ENCODE measurements around the gene FGD1.
"Not testable (repeated sequence)": the region's sequence is repeated elsewhere in the genome, so short reads cannot be mapped to it uniquely, and the experiment has no call there.

Gene FGD1

GRCh38 chrX:54495814-54496516, at the start of gene FGD1:
FGD1 (minus strand) TSS chrX:54496234; CDS start chrX:54495432, 802 bp downstream.
- DNase-seq (ENCODE audit: low read depth): peak; percentile 20

- not testable (repeated sequence) for DNase-seq (ENCODE audit: low read depth)
Measured at GRCh38 chrX:54542239-54542638, 46.2 kb upstream of the FGD1 start.

- no peak for DNase-seq (ENCODE audit: low read depth)
Measured at GRCh38 chrX:54540289-54540688, 44.3 kb upstream of the FGD1 start.

- no peak for DNase-seq (ENCODE audit: low read depth)
Measured at GRCh38 chrX:54534271-54534670, 38.2 kb upstream of the FGD1 start.

DNA sequence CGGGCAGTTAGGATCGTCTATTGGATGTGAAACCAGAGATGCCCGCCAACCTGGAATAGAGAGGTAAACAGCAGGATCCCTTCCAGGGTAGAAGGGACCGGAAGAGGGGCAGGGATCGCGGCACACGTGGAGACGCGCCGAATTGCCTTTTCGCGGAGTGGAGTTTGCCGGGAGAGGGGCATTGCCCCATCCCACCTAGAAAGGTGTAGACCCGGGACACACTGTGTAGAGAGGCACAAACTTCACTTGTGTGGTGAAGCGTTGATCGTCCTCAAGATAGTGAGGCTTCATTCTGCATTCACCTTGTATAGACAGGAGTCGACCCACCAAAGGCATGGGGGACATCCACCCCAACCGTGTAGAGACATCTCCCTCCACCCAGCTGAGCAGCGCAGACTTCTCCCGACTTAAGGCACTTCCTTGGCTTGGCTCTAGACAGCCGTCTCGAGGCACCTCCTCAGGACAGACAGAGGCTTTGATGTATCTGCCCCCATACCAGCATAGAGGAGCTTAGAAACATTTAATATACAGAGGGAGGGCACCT, 34.4 kb upstream of the FGD1 start:
- DNase-seq (ENCODE audit: low read depth): no peak

GRCh38 chrX:54529552-54530356, 33.7 kb upstream of the FGD1 start, which contains the start of gene GNL3L:
GNL3L (plus strand) TSS chrX:54530219; CDS start chrX:54532567, 2,348 bp downstream.
- DNase-seq (ENCODE audit: low read depth): peak; percentile 73

DNA sequence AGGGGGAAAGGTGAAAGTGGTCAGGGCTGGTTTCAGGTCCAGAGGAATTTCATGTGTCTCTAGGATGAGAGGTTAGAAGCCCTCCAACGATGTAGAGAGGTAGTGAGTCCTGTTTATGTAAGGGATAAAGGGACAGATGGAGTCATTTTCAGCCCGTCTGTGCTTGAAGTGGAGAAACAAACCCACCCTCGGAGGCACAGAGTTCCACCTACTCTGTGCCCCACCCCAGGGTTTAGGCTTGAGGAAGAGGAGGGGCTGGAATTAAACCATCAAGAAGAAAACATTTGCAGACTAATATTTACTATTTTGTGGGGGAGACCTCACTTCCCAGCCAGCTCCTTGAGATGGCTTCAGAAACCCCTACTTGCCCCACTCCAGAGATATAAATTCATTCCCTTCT, 33.1 kb upstream of the FGD1 start:
- DNase-seq (ENCODE audit: low read depth): no peak

GRCh38 chrX:54509400-54509799, 13.4 kb upstream of the FGD1 start:
- no peak for DNase-seq (ENCODE audit: low read depth)

DNA sequence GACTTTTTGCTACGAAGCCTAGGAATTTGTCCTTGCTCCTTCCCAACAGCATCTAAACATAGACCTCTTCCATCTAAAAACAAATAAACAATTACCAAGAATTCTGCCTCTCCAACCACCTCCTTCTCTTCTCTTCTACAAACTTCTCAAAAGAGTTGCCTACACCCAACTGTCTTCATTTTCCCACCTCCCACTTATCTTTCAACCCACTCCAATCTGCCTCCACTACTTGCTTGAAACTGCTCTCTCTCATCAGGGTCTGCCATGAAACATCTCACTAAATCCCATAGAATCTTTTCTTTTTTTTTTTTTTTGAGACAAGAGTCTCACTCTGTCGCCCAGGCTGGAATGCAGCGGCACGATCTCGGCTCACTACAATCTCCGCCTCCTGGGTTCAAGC, 902 bp upstream of the FGD1 start:
- DNase-seq (ENCODE audit: low read depth): no peak

DNA sequence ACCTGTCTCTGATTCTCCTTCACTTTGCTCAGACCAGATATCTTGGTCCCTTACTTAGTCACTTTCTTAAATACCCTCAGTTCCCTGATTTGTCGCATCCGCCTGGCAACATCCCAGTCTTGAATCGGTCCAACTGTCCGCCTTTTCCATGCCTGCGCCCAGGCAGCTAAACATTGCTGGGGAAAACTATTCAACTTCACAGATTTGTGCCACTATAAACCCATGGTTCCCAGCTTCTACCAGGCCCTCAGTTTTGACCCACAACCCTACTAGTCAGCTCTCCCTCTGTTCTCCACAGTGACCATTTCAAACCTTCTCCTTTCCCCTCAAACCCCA, 451 bp upstream of the FGD1 start:
- no peak for DNase-seq (ENCODE audit: low read depth)

DNA sequence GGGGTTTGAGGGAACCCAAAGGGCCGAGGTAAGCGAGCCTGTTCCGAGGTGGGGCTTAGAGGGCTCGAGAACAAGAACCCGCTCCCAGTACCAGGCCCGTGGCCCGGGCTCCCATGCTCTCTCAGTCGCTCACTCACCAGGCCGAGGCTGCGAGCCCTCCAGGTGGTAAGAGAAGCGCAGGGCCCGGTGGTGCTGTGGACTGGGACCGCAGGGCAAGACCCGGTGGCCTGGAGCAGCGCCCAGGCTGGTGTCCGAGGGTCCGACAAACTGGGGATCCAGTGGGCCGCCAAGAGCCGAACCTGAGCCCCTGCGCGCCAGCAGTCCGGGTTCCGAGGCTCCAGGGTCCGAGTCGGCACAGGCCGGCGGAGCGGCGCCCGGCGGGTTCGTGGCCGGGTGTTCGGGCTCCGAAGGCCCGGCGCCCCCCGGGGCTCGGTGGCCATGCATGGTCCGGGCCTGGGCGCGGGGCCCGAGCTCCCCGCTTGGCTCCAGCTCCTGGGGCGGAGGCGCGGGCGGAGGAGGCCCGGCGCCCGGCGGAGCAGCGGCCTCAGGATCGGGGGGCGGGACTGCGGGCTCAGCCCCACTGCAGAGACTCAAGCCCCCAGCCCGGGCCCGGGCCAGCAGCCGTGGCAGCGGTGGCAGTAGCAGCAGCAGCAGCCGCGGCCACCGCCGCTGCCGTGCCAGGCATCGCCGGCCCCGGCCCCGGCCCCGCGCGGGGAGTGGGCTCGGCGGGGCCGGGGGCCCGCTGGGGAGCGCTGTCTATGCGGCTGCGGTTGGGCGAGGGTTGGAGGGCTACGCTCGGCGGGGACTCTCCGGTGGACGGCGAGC, 833 bp downstream of the FGD1 start:
- DNase-seq (ENCODE audit: low read depth): no peak

- DNase-seq (ENCODE audit: low read depth): no peak
Measured at GRCh38 chrX:54494166-54494988, 1.7 kb downstream of the FGD1 start.

GRCh38 chrX:54492340-54492739, 3.7 kb downstream of the FGD1 start:
- no peak for DNase-seq (ENCODE audit: low read depth)

DNA sequence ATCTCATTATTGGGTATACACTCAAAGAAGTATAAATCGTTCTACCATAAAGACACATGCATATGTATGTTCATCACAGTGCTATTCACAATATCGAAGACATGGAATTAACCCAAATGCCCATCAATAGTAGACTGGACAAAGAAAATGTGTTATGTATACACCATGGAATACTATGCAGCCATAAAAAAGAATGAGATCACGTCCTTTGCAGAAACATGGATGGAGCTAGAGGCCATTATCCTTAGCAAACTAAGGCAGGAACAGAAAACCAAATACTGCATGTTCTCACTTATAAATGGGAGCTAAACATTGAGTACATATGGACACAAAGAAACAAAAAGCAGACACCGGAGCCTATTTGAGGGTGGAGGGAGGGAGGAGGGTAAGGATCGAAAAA, 6.2 kb downstream of the FGD1 start:
- DNase-seq (ENCODE audit: low read depth): not testable (repeated sequence)

GRCh38 chrX:54484666-54485065, 11.4 kb downstream of the FGD1 start:
- no peak for DNase-seq (ENCODE audit: low read depth)

DNA sequence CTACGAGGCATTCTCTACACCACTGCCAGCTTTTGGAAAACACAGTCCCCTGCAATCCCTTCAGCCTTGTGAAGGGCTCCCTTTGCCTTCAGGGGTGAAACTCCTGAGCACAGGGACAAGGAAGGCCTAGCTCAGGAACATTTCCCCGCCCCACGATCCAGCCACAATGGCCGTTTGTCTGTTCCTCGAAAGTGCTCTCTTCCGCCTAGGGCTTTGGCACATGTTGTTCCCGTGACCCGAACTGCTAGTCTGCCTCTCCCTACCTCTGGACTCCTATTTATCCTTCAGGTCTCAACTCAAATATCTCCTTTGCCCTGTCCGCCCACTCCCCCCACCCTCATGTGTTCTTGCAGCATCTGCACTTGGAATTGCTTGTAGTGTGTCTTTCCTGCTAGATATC, 12.1 kb downstream of the FGD1 start:
- no peak for DNase-seq (ENCODE audit: low read depth)

DNA sequence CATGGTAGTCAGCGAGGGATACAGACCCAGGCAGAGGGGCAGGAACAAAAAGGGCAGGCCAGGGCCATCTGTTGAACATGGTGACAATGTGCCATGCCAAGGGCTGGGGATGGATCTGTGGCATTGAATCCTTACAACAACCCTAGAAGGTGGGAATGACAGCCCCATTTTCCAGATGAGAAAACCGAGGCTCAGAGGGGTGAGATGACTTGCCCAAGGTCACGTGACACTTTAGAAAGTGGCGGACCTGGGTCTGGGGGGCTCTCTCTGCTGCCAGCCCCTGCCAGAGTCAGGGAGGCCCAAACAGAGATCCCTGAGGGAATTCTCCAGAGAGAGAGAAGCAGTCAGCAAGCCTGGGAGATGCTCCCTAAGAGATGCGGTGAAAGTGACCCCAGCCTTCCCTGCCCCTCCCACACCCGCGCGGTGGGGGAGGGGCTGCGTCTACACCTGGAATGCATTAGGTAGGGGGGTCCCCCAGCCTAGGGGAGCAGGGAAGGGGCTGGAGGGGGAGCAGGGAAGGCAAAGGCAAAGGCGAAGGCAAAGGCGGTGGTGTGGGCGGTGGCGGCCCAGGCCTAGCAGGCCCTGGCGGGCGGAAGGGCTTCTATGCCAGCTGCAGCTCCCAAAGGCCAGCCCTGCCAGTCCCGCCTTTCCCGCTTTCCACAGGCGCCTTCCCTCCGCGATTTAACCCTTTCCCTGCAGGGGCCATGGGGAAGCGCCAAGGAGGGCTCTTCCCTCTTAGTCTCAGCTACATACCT, 13.0 kb downstream of the FGD1 start:
- DNase-seq (ENCODE audit: low read depth): no peak

GRCh38 chrX:54479136-54480111, 16.6 kb downstream of the FGD1 start:
- no peak for DNase-seq (ENCODE audit: low read depth)
